ENCODE measurements around the gene DDX10. TPM values are rescaled to one million over a fixed set of nuclear protein-coding genes. Genes with fewer than 3 reads are reported as not detected.

The DDX10 gene
- total and polyA plus RNA-seq, 2 experiments from 2014 or later, result 32.4 to 37.8 TPM

GRCh38 chr11:108975026-108975425 is 310.2 kb downstream of the DDX10 start (continued):
- TF ChIP-seq CTCF (conservative IDR thresholded peaks at IDR 0.05; ENCODE audit: low read depth in 2 of 2) (no peak), POLR2AphosphoS5 (IDR thresholded peaks at IDR 0.05; ENCODE audit: low read depth) (no peak), NANOG (IDR thresholded peaks at IDR 0.05; ENCODE audit: borderline replicate concordance) (no peak), EZH2phosphoT487 (IDR thresholded peaks at IDR 0.05; ENCODE audit: unreplicated experiment) (no peak), EZH2 (IDR thresholded peaks at IDR 0.05; ENCODE audit: low read depth, unreplicated experiment) (no peak), JUNB (IDR thresholded peaks at IDR 0.05; ENCODE audit: unreplicated experiment) (no peak), ZNF331 (CRISPR knock-in tag; IDR thresholded peaks at IDR 0.05; ENCODE audit: low read depth) (no peak)

- Histone ChIP-seq H3K79me2 (replicated peaks; ENCODE audit: insufficient read depth) (no peaks in the 10 kb centered on the region), H3K36me3 (ENCODE audit: insufficient read depth) (no peaks in the 10 kb centered on the region), H3K4me1 (ENCODE audit: insufficient read depth) (no peaks in the 10 kb centered on the region), H3K27ac (ENCODE audit: low read depth) (no peak overlapping the region), H3K4me2 (no peak overlapping the region), H3K9me2 (ENCODE audit: insufficient read depth) (no peaks in the 10 kb centered on the region; the same call in 1 of the 2 replicates), H3K27me3 (ENCODE audit: insufficient read depth) (no peaks in the 10 kb centered on the region), H3F3A (replicated peaks; ENCODE audit: low read depth) (no peaks in the 10 kb centered on the region), H4K20me1 (replicated peaks; ENCODE audit: insufficient read depth) (no peaks in the 10 kb centered on the region), H2AFZ (no peak overlapping the region), H3K4me3 (no peak overlapping the region)
- H3K36me3 Mint-ChIP-seq (ENCODE audit: low read depth), result no peaks in the 10 kb centered on the region
- ATAC-seq, result no peak
- H3K4me1 Mint-ChIP-seq, result no peaks in the 10 kb centered on the region
- no peak overlapping the region for H3K27ac Mint-ChIP-seq
- TF ChIP-seq ZNF331 (CRISPR knock-in tag; IDR thresholded peaks at IDR 0.05; ENCODE audit: low read depth) (no peak), EZH2phosphoT487 (IDR thresholded peaks at IDR 0.05; ENCODE audit: unreplicated experiment) (no peak), POLR2AphosphoS5 (IDR thresholded peaks at IDR 0.05; ENCODE audit: low read depth) (no peak), CTCF (conservative IDR thresholded peaks at IDR 0.05; ENCODE audit: low read depth in 2 of 2) (no peak), JUNB (IDR thresholded peaks at IDR 0.05; ENCODE audit: unreplicated experiment) (no peak), ETS1 (IDR thresholded peaks at IDR 0.05) (no peak)
- no peak for DNase-seq (ENCODE audit: low spot score)
- H3K4me3 Mint-ChIP-seq, result no peak overlapping the region
- no peaks in the 10 kb centered on the region for H3K9me3 Mint-ChIP-seq
- no peaks in the 10 kb centered on the region for H3K27me3 Mint-ChIP-seq (ENCODE audit: insufficient read depth, low read depth, poor library complexity)
Measured at GRCh38 chr11:108975641-108976071, 310.8 kb downstream of the DDX10 start.
